AG04450 (cell line): ENCODE data around the gene SLC15A4. TPM values are rescaled to one million over a fixed set of nuclear protein-coding genes. Genes with fewer than 3 reads are reported as not detected.

Source experiments
- CTCF ChIA-PET: fragments of 300-600, 350-600 bp; formaldehyde crosslinking; extraction: SDS; loops from one replicate; lab custom pipeline; 2022; ENCODE audit warnings: antibody characterized with exemption, inconsistent platforms; lab: Charles Lee
- POLR2A ChIA-PET: fragments of 350-600 bp; formaldehyde crosslinking; extraction: SDS; loops from one replicate; lab custom pipeline; 2021; ENCODE audit warnings: antibody characterized with exemption, inconsistent platforms; lab: Yijun Ruan, JAX
- DNase-seq: peaks from one replicate; pipeline ENCODE4 v3.0.0-alpha.2; 2011; ENCODE audit warnings: low read depth, low spot score
- H3K27ac ChIP-seq: one replicate; pipeline ENCODE4 v1.5.1; 2012; ENCODE audit warnings: low read depth, low read length, control low read depth
- H3K27me3 ChIP-seq: one replicate; pipeline ENCODE4 v1.6.0; 2012; ENCODE audit warnings: low read length; ENCODE audit not compliant: control insufficient read depth, insufficient read depth
- H3K4me3 ChIP-seq: 2 replicates; pipeline ENCODE4 v1.5.1; 2011; ENCODE audit warnings: mild to moderate bottlenecking, low read depth, low read length, control low read depth
- H3K9me3 ChIP-seq: 2 replicates; pipeline ENCODE4 v1.5.1; 2012; ENCODE audit warnings: low read length; ENCODE audit not compliant: control insufficient read depth, insufficient read depth
- CTCF ChIP-seq: IDR thresholded peaks from 2 replicates; pipeline ENCODE4 v1.5.1; 2011; ENCODE audit warnings: low read depth, low read length, control low read depth, inconsistent platforms
- polyA plus RNA-seq: library from polyadenylated mRNA; depleted of rRNA; stranded (reverse); fragments of >200 nt; gene quantifications from 2 replicates; pipeline ENCODE4 v1.2.3, GENCODE V29; 2011; rRNA removed

The SLC15A4 gene
- polyA plus RNA-seq, 1 experiment: 21.2 TPM

GRCh38 chr12:128752386-128752785, 71.4 kb downstream of the SLC15A4 start:
- POLR2A ChIA-PET: no interaction called here
- no peak for DNase-seq
- Histone ChIP-seq H3K27me3 (no peaks in the 10 kb centered on the region), H3K27ac (no peak overlapping the region), H3K4me3 (no peak overlapping the region), H3K9me3 (peaks cover 21% of the 10 kb centered on the region)
- CTCF ChIA-PET: no interaction called here
- no peak for TF ChIP-seq CTCF

- POLR2A ChIA-PET: no interaction called here
Observed at GRCh38 chr12:128747441-128747840, 76.3 kb downstream of the SLC15A4 start.

GRCh38 chr12:128745772-128746689, 77.7 kb downstream of the SLC15A4 start:
- Histone ChIP-seq H3K27ac (no peak overlapping the region), H3K9me3 (peaks cover 44% of the 10 kb centered on the region), H3K27me3 (no peaks in the 10 kb centered on the region), H3K4me3 (no peak overlapping the region)
- no peak for DNase-seq
- CTCF ChIA-PET: no interaction called here
- POLR2A ChIA-PET: no interaction called here
- no peak for TF ChIP-seq CTCF

More at GRCh38 chr12:128747441-128747840, 76.3 kb downstream of the SLC15A4 start:
- TF ChIP-seq CTCF: no peak
- Histone ChIP-seq H3K27me3 (no peaks in the 10 kb centered on the region), H3K9me3 (peaks cover 38% of the 10 kb centered on the region), H3K4me3 (no peak overlapping the region), H3K27ac (no peak overlapping the region)
- no peak for DNase-seq
- CTCF ChIA-PET: no interaction called here

GRCh38 chr12:128743916-128744315, 79.8 kb downstream of the SLC15A4 start:
- no peak for TF ChIP-seq CTCF
- no peak overlapping the region for H3K27ac ChIP-seq
- ChIA-PET POLR2A (no interaction called here), CTCF (no interaction called here)
- DNase-seq: no peak
- H3K27me3 ChIP-seq: no peaks in the 10 kb centered on the region
- no peak overlapping the region for H3K4me3 ChIP-seq
- H3K9me3 ChIP-seq: peaks cover 45% of the 10 kb centered on the region

Other genes with a start within 250 kb of the SLC15A4 start
- not detected in 2 replicates for gene GLT1D1, start 29.5 kb upstream of the SLC15A4 start, polyA plus RNA-seq